NCI-H2081 treated with DMSO at 0.1 percent for 48 hours (cell line): Measurements from ENCODE around the gene UBN1.
"Not testable (repeated sequence)": the region's sequence is repeated elsewhere in the genome, so short reads cannot be mapped to it uniquely, and the experiment has no call there.

Experiments used
- DNase-seq: peaks from one replicate; lab custom pipeline; 2025; lab: John Stamatoyannopoulos, UW

UBN1 gene

GRCh38 chr16:4904942-4905615 lies 57.8 kb downstream of the UBN1 start:
- DNase-seq = no peak

- DNase-seq = no peak
Observed at GRCh38 chr16:4908854-4909401, 61.6 kb downstream of the UBN1 start.

- DNase-seq = no peak
Observed at GRCh38 chr16:4909825-4910224, 62.5 kb downstream of the UBN1 start.

- no peak for DNase-seq
Observed at GRCh38 chr16:4910828-4911227, 63.5 kb downstream of the UBN1 start.

- DNase-seq = no peak
Observed at GRCh38 chr16:4911970-4912386, 64.7 kb downstream of the UBN1 start.

- DNase-seq = no peak
Observed at GRCh38 chr16:4913130-4913773, 66.0 kb downstream of the UBN1 start.

- no peak for DNase-seq
Observed at GRCh38 chr16:4913774-4914525, 66.7 kb downstream of the UBN1 start.

- DNase-seq = no peak
Observed at GRCh38 chr16:4914528-4915225, 67.4 kb downstream of the UBN1 start.

- no peak for DNase-seq
Observed at GRCh38 chr16:4915226-4915761, 68.0 kb downstream of the UBN1 start.

GRCh38 chr16:4917117-4917516 lies 69.8 kb downstream of the UBN1 start:
- no peak for DNase-seq

GRCh38 chr16:4918781-4919251 lies 71.5 kb downstream of the UBN1 start:
- no peak for DNase-seq

- DNase-seq = no peak
Observed at GRCh38 chr16:4920826-4921225, 73.5 kb downstream of the UBN1 start.

GRCh38 chr16:4922721-4923342 lies 75.6 kb downstream of the UBN1 start:
- no peak for DNase-seq

GRCh38 chr16:4923853-4924252 lies 76.6 kb downstream of the UBN1 start:
- DNase-seq = no peak

- DNase-seq = no peak
Observed at GRCh38 chr16:4924593-4925292, 77.5 kb downstream of the UBN1 start.

GRCh38 chr16:4925293-4925607 lies 78.0 kb downstream of the UBN1 start:
- DNase-seq = no peak

- DNase-seq = no peak
Observed at GRCh38 chr16:4925791-4926190, 78.5 kb downstream of the UBN1 start.

- DNase-seq = no peak
Observed at GRCh38 chr16:4926928-4927327, 79.6 kb downstream of the UBN1 start.

- DNase-seq = no peak
Observed at GRCh38 chr16:4927661-4928060, 80.4 kb downstream of the UBN1 start.

GRCh38 chr16:4928227-4928626 lies 80.9 kb downstream of the UBN1 start:
- DNase-seq = no peak

GRCh38 chr16:4929619-4930018 lies 82.3 kb downstream of the UBN1 start:
- not testable (repeated sequence) for DNase-seq
